ENCODE results near the gene ERICH2. TPM values are rescaled to one million over a fixed set of nuclear protein-coding genes. Genes with fewer than 3 reads are reported as not detected.

Gene ERICH2
- total and polyA plus RNA-seq, 2 of the 13 experiments (the other 11 are each of a cell fraction or from before 2014, with no cell fraction given): not detected

GRCh38 chr2:170845343-170845742, 75.2 kb downstream of the ERICH2 start (continued):
- TF ChIP-seq AKNA (CRISPR knock-in tag; IDR thresholded peaks at IDR 0.05; ENCODE audit: borderline replicate concordance): no peak
- peak; percentile 34 for TF ChIP-seq XRCC5 (optimal IDR thresholded peaks at IDR 0.05; ENCODE audit: low read length)
- no peak for TF ChIP-seq ZFP37 (CRISPR knock-in tag; IDR thresholded peaks at IDR 0.05; ENCODE audit: borderline replicate concordance)
- TF ChIP-seq, protein P1, sequence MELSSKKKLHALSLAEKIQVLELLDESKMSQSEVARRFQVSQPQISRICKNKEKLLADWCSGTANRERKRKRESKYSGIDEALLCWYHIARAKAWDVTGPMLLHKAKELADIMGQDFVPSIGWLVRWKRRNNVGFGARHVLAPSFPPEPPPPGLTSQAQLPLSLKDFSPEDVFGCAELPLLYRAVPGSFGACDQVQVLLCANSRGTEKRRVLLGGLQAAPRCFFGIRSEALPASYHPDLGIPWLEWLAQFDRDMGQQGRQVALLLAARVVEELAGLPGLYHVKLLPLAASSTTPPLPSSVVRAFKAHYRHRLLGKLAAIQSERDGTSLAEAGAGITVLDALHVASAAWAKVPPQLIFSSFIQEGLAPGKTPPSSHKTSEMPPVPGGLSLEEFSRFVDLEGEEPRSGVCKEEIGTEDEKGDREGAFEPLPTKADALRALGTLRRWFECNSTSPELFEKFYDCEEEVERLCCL (CRISPR knock-in tag; IDR thresholded peaks at IDR 0.05; ENCODE audit: borderline replicate concordance): no peak
- TF ChIP-seq, protein P2, sequence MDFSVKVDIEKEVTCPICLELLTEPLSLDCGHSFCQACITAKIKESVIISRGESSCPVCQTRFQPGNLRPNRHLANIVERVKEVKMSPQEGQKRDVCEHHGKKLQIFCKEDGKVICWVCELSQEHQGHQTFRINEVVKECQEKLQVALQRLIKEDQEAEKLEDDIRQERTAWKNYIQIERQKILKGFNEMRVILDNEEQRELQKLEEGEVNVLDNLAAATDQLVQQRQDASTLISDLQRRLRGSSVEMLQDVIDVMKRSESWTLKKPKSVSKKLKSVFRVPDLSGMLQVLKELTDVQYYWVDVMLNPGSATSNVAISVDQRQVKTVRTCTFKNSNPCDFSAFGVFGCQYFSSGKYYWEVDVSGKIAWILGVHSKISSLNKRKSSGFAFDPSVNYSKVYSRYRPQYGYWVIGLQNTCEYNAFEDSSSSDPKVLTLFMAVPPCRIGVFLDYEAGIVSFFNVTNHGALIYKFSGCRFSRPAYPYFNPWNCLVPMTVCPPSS (IDR thresholded peaks at IDR 0.05): no peak
- TF ChIP-seq ZMYM4 (CRISPR knock-in tag; IDR thresholded peaks at IDR 0.05): 0 out of 2 replicates have a peak, but pooled peaks have one; percentile 16
- no peak for TF ChIP-seq ZNF687 (CRISPR knock-in tag; IDR thresholded peaks at IDR 0.05)
- no peak for TF ChIP-seq MYPOP (CRISPR knock-in tag; IDR thresholded peaks at IDR 0.05)
- no peak for TF ChIP-seq STAT5B (CRISPR knock-in tag; IDR thresholded peaks at IDR 0.05)
- no peak for TF ChIP-seq GATAD2A (CRISPR knock-in tag; IDR thresholded peaks at IDR 0.05)
- TF ChIP-seq ZNF549 (CRISPR knock-in tag; IDR thresholded peaks at IDR 0.05): no peak
- peak; percentile 49 for TF ChIP-seq GABPA (IDR thresholded peaks at IDR 0.05; ENCODE audit: low read depth, low read length)
- TF ChIP-seq GABPA (CRISPR knock-in tag; IDR thresholded peaks at IDR 0.05; ENCODE audit: low read depth): peak; percentile 59
- TF ChIP-seq TCF7 (IDR thresholded peaks at IDR 0.05; ENCODE audit: low read depth): no peak
- TF ChIP-seq, protein P3, sequence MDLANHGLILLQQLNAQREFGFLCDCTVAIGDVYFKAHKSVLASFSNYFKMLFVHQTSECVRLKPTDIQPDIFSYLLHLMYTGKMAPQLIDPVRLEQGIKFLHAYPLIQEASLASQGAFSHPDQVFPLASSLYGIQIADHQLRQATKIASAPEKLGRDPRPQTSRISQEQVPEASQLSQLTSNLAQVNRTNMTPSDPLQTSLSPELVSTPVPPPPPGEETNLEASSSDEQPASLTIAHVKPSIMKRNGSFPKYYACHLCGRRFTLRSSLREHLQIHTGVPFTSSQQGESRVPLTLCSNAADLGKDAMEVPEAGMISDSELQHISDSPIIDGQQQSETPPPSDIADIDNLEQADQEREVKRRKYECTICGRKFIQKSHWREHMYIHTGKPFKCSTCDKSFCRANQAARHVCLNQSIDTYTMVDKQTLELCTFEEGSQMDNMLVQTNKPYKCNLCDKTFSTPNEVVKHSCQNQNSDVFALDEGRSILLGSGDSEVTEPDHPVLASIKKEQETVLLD (CRISPR knock-in tag; IDR thresholded peaks at IDR 0.05; ENCODE audit: low read depth): no peak
- no peak for TF ChIP-seq MAFG (CRISPR knock-in tag; IDR thresholded peaks at IDR 0.05)
- no peak for TF ChIP-seq ZNF296 (CRISPR knock-in tag; conservative IDR thresholded peaks at IDR 0.05)
